Dermis blood vessel endothelial cell (primary cell): ENCODE data around the gene SPAG9. TPM values are rescaled to one million over a fixed set of nuclear protein-coding genes. Genes with fewer than 3 reads are reported as not detected.
A peak's percentile ranks its signal among the peaks of the same experiment; 100 is the strongest.

Experiments used
- DNase-seq: peaks from one replicate; pipeline ENCODE4 v3.0.0; 2010
- total RNA-seq: library from RNA; depleted of rRNA; stranded (reverse); fragments of >200 nt; gene quantifications from 2 replicates; pipeline ENCODE4 v1.2.3, GENCODE V29; 2014

SPAG9 gene, protein sequence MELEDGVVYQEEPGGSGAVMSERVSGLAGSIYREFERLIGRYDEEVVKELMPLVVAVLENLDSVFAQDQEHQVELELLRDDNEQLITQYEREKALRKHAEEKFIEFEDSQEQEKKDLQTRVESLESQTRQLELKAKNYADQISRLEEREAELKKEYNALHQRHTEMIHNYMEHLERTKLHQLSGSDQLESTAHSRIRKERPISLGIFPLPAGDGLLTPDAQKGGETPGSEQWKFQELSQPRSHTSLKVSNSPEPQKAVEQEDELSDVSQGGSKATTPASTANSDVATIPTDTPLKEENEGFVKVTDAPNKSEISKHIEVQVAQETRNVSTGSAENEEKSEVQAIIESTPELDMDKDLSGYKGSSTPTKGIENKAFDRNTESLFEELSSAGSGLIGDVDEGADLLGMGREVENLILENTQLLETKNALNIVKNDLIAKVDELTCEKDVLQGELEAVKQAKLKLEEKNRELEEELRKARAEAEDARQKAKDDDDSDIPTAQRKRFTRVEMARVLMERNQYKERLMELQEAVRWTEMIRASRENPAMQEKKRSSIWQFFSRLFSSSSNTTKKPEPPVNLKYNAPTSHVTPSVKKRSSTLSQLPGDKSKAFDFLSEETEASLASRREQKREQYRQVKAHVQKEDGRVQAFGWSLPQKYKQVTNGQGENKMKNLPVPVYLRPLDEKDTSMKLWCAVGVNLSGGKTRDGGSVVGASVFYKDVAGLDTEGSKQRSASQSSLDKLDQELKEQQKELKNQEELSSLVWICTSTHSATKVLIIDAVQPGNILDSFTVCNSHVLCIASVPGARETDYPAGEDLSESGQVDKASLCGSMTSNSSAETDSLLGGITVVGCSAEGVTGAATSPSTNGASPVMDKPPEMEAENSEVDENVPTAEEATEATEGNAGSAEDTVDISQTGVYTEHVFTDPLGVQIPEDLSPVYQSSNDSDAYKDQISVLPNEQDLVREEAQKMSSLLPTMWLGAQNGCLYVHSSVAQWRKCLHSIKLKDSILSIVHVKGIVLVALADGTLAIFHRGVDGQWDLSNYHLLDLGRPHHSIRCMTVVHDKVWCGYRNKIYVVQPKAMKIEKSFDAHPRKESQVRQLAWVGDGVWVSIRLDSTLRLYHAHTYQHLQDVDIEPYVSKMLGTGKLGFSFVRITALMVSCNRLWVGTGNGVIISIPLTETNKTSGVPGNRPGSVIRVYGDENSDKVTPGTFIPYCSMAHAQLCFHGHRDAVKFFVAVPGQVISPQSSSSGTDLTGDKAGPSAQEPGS (N-terminal part only)
- 121 and 122 TPM in 2 replicates for total RNA-seq

DNA sequence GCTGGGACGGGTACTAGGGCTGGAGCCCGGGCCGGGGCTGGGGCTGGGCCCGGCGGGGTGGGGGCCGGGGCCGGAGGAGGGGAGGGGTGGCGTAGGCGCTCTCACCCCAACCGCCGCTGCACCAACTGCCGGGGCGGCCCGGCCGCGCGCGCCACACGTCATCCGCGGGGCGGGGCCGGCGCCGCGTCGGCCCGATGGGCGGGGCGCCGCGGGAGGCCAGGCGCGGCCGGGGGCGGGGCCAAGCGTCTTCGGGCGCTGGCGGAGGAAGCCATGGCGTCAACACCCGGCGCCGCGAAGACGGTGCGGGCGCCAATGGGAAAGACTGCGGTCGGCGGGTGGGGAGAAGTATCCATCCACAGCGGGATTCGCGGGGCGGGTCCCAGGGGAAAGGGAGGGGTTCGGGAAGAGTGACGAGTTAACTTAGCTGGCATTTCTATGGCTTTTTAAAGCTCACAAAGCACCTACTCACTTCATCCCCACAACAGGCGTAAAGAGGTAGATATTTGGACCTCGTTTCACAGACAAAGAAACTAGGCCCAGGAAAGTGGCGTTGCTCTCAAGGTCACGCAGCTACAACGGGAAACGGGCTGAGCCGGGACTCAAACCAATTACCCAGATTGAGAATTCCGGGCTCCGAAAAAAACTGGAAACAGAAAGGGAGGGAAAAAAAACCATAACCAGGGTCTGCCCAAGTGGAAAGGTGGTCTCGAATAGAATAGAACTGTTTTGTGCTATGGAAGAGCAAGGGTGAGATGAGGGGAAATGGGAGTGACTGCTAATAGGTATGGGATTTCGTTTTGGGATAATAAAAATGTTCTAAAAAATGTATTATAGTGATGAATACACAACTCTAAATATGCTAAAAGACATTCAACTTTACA, at the start of gene SPAG9:
SPAG9 (minus strand) TSS at position 130 of the 881 bp plus-strand sequence. CDS start 212 bp downstream, outside the sequence.
- peak; percentile 98 for DNase-seq

DNA sequence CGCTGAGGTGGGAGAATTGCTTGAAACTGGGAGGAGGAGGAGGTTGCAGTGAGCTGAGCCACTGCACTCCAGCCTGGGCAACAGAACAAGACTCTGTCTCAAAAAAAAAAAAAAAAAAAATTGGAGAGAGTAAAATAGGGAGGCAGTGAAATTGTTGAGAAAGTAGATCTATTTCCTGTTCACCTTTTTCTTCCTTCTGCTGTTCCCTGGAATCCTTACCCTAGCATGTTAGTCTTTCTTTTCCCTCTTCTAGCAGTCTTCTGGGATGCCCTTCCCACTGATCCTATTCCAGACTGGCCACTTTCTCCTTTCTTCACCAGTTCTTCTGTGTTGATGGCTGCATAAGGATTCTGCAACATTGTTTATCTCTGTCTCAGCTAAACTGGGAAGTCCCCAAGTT, 48.7 kb upstream of the SPAG9 start:
- no peak for DNase-seq

DNA sequence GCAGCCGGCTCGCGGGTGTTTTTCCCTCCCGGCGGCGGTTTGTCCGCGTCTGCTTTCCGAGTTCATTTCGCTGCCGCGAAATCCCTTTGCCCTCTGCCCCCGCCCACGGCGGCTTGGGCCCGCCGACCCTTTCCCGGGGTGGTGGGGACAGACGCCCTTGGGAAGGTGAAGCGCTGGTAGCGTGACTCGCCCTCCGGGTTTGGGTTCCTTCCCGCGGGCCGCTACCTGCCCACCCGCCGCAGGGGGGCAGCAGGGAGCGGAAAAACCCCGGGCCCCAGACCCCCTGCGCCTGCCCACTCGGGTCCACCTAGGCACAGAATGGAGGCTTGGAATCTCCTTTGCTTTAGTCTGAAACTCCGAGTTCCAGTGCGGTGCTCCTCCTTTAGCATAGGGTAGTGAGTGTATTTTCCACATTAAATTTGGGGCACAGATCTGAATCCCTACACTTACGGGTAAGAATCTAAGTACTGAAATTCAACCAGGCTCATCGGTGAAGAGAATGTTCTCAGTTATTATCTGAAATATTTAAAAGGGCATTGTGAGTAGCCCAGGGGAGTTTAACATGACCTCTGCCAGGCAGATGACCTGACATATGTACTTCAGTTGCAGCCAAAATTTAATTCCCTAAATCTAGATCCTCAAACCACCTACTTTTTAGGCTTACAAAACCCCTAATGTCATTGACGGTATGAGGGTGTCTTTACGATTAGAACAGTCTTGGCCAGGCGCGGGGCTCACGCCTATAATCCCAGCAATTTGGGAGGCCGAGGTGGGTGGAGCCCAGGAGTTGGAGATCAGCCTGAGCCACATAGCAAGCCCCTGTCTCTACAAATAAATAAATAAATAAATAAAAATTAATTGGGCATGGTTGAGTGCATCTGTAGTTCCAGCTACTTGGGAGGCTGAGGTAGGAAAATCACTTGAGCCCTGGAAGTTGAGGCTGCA, 46.6 kb upstream of the SPAG9 start:
- peak; percentile 69 for DNase-seq

DNA sequence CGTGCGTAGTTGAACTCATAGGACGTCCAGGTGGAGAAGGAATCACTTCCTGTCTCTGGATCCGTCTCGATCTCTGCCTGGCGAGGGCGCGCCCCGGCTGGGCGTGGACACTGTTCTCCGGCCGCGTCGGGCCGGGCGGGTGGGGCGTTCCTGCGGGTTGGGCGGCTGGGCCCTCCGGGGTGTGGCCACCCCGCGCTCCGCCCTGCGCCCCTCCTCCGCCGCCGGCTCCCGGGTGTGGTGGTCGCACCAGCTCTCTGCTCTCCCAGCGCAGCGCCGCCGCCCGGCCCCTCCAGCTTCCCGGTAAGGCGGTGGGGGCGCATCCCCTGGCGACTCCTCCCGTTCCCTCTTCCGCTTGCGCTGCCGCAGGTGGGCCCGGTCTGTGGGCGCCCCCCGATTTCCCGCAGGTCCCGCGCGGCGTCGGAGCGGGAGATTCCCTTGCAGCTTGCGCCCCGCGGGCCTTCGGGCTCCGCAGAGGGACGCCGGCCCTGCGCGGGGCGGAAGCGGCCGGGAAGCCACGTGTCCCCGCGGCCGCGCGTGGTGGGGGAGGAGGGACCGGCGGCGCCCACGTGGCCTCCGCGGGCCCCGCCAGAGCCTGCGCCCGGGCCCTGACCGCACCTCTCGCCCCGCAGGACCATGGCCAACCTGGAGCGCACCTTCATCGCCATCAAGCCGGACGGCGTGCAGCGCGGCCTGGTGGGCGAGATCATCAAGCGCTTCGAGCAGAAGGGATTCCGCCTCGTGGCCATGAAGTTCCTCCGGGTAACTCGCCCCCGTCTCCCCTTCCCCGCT, 45.7 kb upstream of the SPAG9 start, which contains the start of gene NME2:
NME2 (plus strand) TSS at position 214 of the 789 bp plus-strand sequence; CDS start at position 634, 420 bp downstream.
- peak; percentile 81 for DNase-seq

DNA sequence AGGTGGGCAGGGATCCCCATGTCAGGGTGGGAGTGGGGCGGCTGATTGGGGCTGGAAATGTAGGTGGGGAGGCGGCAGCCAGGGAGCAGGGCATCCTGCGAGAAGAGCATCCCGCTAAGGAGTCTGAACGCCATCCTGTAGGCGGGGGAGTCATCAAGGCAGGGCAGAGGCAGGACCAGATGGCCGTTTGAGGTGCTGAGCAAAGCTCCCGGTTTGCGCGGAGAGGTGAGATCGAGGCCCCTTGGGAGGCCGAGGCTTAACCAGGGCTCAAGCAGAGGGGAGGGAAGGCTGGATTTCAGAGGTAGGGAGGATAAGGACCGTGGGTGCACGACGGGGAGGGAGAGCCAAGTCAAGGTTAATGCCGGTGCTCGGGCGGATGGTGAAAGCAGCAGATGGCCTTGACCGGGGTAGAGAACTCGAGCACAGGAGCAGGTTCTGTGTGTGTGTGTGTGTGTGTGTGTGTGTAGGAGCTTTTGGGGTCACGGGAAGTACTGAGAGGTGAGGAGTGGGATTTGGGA, 45.1 kb upstream of the SPAG9 start:
- DNase-seq, result no peak

DNA sequence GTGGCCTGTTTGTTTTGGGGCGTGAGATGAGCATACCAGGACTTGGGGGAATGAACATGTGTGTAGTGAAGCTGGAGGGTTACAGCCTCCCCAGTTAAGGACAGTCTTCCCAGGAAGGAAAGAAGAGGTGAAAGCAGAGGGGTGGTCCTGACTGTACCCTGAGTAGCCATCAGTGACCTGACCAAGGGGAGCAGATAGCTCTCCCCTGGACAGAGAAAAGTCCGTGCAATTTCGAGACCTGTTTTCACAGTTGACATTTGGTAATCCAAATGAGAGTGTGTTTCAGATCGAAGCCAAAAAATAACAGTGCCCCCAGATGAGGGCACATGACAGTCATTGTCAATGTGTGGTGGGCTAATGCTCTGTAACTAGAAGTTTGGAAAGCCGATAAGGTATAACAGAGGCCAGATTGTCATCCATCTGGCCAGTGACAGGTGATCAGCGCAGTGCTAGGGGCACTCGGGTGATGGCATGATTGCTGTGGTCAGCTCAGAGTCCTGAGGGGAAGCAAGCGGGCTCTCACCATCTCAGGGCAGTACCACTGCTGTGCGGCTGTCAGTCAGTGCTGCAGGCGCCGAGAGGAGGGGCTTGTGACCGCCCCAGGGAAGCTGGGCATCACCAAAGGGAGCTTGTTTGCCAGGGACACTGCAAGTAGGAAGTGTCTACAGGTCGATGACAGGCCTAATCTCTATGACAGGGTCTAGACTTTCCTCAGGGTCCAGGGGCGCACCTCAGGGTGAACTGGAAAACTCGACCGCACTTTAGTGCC, 44.4 kb upstream of the SPAG9 start:
- DNase-seq, result no peak

DNA sequence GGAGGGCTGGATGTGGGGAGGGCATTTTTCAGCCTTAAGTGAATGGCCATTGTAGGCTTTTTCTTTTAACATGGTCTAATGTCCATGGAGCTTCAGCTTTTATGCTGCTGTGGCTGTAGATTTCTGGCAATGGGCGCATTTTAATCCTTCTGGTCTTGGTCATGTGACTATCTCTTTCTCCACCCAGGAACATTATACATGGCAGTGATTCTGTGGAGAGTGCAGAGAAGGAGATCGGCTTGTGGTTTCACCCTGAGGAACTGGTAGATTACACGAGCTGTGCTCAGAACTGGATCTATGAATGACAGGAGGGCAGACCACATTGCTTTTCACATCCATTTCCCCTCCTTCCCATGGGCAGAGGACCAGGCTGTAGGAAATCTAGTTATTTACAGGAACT, 40.9 kb upstream of the SPAG9 start:
- DNase-seq, result no peak

DNA sequence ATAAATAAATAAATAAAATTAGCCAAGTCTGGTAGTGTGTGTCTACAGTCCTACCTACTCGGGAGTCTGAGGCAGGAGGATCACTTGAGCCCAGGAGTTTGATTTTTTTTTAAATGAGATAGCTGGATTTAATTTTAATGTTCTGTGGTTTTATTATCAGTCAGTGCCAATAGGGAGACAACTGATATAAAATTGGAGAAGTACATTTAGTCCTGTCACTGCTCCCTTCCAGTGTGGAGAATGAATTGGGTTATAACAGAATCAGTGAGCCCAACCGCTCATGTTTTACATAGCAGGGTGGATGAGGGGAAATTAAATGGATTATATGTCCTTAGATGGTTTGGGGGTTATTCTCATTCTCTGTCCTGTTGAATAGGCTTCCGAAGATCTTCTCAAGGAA, 38.9 kb upstream of the SPAG9 start:
- DNase-seq, result no peak

DNA sequence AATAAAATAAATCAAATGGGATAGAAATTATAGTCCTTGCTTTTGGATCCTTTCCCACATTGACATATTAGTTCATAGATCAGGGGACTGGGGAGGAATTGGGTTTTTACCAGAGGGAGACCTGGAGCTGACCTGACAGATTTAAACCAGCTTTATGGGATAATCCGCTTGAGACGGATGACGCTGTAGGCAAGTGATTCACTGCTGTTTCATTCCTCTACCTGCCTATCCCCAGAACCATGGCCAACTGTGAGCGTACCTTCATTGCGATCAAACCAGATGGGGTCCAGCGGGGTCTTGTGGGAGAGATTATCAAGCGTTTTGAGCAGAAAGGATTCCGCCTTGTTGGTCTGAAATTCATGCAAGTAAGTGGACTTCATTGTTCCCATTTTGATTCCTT, 34.7 kb upstream of the SPAG9 start:
- DNase-seq, result no peak

DNA sequence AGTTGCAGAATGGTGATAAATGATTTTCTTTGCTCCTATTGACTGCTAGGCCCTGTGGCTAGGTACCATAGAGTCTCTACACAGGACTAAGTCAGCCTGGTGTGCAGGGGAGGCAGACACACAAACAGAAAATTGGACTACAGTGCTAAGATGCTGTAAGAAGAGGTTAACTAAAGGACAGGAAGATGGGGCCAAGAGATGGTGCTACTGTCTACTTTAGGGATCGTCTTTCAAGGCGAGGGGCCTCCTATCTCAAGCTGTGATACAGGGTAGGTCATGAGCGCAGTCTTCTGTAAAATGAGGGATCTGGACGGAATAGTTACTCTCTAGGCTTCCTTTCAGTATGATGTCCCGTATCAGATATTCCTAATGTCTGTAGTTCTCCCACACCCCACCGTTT, 33.5 kb upstream of the SPAG9 start:
- DNase-seq, result peak; percentile 16

DNA sequence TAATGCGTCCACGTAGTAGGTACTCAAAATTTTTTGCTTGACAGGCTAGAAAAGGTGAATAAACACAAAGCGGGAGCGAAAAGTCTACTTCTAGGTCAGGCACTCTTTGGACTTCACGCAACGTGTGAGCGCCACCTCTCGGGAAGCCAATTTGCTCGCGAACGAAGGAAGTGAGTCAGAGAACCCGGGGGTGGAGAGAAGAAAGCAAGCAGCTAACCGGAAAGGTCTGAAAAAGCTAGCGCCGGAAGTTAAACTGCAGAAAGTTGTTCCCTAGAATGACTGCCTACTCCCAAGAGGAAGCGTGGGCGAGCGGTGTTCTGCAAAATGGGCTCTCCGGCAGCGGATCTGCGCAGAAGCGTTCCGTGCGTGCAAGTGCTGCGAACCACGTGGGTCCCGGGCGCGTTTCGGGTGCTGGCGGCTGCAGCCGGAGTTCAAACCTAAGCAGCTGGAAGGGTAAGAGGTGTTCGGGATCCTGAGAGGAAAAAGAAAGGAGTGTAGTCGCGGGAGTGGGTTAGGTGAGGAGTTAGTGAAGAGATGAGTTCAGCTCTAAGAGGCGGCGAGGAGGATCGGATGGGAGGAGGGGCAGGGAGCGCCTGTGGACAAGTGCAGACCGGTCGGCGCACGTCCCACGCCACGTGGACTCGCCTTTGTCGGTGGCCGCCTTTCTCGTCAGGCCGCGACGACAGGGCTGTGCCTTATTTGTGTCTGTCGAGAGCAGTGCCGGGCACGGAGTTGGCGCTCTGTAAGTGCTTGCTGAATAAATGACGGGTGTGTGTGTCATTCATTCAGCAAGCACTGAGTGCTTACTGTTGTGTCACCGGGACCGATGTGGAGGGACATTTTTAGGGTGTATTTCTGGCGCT, 32.8 kb upstream of the SPAG9 start, which contains the start of gene NME1:
NME1 (plus strand) TSS at position 350 of the 863 bp plus-strand sequence. CDS start 2,096 bp downstream, outside the sequence.
- peak; percentile 100 for DNase-seq

DNA sequence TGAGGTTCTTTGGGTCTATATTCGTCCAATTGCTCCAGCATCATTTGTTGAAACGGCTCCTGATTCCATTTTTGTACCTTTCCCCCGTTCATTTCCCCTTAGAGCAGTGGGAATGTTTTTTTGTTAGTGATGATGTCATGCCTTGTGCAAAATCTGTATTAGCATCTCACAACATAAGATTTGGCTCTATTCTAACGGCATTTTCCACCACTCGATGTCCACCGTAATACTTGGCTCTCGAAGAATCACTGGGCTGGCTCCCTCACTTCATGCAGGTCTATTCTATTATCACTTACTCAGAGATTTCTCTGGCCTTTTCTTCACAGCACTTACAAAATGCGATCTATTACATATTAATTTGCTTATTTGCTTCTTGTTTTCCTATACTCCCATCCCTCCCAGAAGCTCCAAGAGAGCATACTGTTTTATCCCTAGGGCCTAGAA, 32.1 kb upstream of the SPAG9 start:
- DNase-seq, result peak; percentile 55

DNA sequence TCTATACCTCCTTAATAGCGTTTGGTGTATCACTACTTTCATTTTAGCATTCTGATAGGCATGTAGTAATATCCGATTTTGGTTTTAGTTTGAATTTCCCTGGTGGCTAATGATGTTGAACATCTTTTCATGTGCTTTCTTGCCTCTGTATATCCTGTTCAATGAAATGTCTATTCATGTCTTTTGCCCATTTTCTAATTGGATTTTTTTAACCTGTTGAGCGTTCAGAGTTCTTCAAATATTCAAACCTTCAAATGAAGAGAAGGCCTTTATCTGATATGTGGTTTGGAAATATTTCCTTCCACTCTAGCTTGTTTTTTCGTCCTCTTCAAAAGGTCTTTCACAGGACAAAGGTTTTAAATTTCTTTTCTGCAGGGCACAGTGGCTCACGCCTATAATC, 30.3 kb upstream of the SPAG9 start:
- no peak for DNase-seq

DNA sequence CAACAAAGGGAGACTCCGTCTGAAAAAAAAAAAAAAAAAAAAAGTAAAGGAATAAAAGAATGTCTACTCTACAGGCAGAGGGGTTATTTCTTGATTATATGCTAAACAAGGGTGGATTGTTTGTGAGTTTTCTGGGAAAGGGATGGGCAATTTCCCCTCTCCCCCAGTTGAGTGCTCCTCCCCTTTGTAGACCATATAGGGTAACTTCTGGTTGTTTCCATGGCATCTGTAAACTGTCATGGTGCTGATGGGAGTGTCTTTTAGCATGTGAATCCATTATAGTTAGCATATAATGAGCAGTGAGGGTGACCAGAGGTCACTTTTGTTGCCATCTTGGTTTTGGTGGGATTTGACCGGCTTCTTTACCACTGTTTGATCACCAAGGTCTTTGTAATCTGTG, 28.5 kb upstream of the SPAG9 start:
- no peak for DNase-seq

DNA sequence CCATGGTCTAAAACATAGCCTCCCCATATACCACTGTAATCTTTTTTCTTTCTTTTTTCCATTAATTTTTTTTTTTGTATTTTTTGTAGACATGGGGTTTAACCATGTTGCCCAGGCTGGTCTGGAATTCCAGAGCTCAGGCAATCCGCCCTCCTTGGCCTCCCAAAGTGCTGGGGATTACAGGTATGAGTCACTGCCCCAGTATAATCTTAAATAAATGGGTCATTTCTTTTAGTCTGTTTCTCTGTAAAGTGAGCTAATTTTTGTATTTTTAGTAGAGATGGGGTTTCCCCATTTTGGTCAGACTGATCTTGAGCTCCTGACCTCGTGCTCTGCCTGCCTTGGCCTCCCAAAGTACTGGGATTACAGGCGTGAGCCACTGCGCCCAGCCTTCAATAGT, 27.0 kb upstream of the SPAG9 start:
- no peak for DNase-seq

DNA sequence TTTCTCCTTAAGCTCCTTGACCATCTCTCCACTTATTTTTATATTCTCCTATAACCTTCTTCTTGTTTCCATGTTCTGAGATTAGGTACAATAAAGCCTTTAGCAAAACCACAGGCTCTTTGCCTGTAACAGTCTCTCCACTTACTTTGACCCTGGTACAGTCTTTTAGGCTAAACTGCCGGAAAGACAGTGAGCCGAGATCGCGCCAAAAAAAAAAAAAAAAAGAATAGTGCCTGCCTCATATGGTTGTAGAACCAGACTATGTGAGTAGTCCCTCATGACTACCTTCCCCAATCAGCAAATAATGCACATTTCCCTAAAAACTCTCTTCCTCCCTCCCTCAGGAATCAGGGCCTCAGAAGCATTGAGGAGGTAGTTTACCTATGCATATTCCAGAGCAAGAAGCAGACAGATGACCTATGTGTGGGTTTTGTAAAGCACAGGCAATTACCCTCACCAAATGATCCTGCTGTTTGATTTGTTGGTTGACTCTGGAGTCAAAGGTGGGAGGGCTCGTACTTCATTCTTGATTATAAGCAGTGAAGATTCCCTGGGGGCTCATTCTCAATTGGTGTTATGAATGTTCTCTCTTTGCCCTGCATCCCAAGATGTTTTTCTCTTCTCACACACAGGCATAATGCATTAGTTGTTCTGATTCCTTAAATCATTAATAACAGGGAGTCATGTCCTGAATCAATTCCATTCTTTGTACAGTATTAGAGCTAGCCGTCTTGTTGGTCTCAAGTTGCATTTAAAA, 23.8 kb upstream of the SPAG9 start:
- DNase-seq, result no peak

DNA sequence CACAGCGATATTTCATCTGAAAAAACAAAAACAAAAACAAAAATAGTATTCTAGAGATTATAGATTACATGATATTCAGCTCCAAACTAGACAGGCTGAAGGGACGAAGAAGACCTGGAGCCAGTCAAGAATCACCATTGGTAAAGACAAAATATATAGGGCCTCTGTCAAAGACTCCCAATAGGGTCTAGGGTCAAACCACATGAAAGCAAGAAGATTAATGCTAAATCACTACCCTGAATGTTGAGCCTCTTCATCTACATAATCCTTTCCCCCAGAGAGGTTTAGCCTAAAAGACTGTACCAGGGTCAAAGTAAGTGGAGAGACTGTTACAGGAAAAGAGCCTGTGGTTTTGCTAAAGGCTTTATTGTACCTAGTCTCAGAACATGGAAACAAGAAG, 21.9 kb upstream of the SPAG9 start:
- DNase-seq, result no peak
